ENCODE results near the gene ZRANB1.

ZRANB1 gene

GRCh38 chr10:124966008-124966407, 24.1 kb downstream of the ZRANB1 start:
- no peak for TF ChIP-seq CTCF (IDR thresholded peaks at IDR 0.05; ENCODE audit: extremely low read depth, insufficient read depth, missing control alignments)
- DNase-seq (ENCODE audit: low spot score) = no peak
- in situ Hi-C loops (cut with MboI; ENCODE audit: low pct_unique_long_range_greater_than_20kb, low sequenced_read_pairs, unreplicated experiment) = no loop called here

- DNase-seq (ENCODE audit: low spot score) = no peak
- in situ Hi-C loops (cut with MboI; ENCODE audit: low pct_unique_long_range_greater_than_20kb, low sequenced_read_pairs, unreplicated experiment) = no loop called here
- TF ChIP-seq CTCF (IDR thresholded peaks at IDR 0.05; ENCODE audit: extremely low read depth, insufficient read depth, missing control alignments) = no peak
Measured at GRCh38 chr10:124967255-124967654, 25.3 kb downstream of the ZRANB1 start.

- TF ChIP-seq CTCF (IDR thresholded peaks at IDR 0.05; ENCODE audit: extremely low read depth, insufficient read depth, missing control alignments) = no peak
- in situ Hi-C loops (cut with MboI; ENCODE audit: low pct_unique_long_range_greater_than_20kb, low sequenced_read_pairs, unreplicated experiment) = no loop called here
- no peak for DNase-seq (ENCODE audit: low spot score)
Measured at GRCh38 chr10:124971276-124971675, 29.4 kb downstream of the ZRANB1 start.

GRCh38 chr10:124972637-124973036, 30.7 kb downstream of the ZRANB1 start:
- no peak for TF ChIP-seq CTCF (IDR thresholded peaks at IDR 0.05; ENCODE audit: extremely low read depth, insufficient read depth, missing control alignments)
- in situ Hi-C loops (cut with MboI; ENCODE audit: low pct_unique_long_range_greater_than_20kb, low sequenced_read_pairs, unreplicated experiment) = no loop called here
- no peak for DNase-seq (ENCODE audit: low spot score)

DNA sequence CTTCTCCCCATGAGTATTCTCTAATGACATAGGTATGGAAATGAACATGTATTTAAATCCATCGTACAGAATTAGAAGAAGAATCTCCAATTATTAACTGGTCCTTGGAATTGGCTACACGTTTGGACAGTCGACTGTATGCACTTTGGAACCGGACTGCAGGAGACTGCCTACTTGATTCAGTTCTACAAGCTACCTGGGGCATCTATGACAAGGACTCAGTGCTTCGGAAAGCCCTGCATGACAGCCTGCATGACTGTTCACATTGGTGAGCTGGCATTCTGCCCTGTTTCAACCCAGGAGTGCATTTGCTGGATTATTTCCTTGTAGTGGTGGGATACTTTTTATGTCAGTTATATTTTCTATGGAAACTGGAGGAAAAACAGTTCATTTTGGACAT, 32.2 kb downstream of the ZRANB1 start:
- in situ Hi-C loops (cut with MboI; ENCODE audit: low pct_unique_long_range_greater_than_20kb, low sequenced_read_pairs, unreplicated experiment) = no loop called here
- no peak for DNase-seq (ENCODE audit: low spot score)
- TF ChIP-seq CTCF (IDR thresholded peaks at IDR 0.05; ENCODE audit: extremely low read depth, insufficient read depth, missing control alignments) = no peak

DNA sequence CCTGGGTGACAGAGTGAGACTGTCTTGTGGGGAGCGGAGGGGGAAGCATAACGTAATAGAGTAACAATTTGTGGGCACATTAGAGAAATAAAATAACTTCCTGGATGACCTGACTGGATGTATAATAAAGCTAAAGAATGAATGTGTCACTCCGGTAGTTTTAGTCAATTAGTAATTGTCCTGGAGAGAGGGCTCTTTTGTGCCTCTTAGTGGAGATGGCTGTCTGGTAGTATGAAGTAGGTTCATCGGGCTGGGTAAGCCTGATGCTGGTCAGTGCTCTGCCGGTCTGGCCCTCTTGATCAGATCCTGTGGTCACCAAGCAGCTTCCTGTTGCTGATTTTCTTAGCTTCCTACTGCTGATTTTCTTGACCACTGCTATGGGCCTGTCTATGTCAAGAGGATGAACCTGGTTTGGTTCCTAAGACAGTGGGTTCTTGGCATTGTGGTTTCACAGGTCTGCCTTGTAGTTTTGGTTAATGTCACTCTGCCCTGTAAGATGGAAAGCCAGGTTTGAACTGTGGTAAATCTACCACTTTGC, 34.1 kb downstream of the ZRANB1 start:
- no peak for DNase-seq (ENCODE audit: low spot score)
- in situ Hi-C loops (cut with MboI; ENCODE audit: low pct_unique_long_range_greater_than_20kb, low sequenced_read_pairs, unreplicated experiment) = no loop called here
- TF ChIP-seq CTCF (IDR thresholded peaks at IDR 0.05; ENCODE audit: extremely low read depth, insufficient read depth, missing control alignments) = no peak

DNA sequence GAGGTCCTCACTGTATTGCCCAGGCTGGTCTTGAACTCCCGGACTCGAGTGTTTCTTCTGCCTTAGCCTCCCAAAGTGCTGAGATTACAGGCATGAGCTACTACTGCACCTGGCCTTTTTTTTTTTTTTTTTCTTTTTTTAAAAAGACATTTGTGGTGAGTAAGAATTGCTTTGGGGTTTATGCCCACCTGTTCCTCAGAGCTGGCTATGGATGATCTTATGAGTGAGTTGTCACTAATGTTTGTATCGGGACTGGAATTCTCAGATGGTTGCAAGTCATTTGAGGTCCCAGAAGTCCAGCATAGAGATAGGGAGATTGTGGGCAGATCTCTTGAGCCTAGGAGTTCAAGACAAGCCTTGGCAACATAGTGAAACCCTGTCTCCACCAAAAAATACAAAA, 35.2 kb downstream of the ZRANB1 start:
- no peak for TF ChIP-seq CTCF (IDR thresholded peaks at IDR 0.05; ENCODE audit: extremely low read depth, insufficient read depth, missing control alignments)
- in situ Hi-C loops (cut with MboI; ENCODE audit: low pct_unique_long_range_greater_than_20kb, low sequenced_read_pairs, unreplicated experiment) = no loop called here

More for the DNA sequence above, 35.2 kb downstream of the ZRANB1 start:
- no peak for DNase-seq (ENCODE audit: low spot score)

Measured in GM13977 (cell line).